Measurements from ENCODE around the gene CCL3.
A peak's percentile ranks its signal among the peaks of the same experiment; 100 is the strongest.
"Not testable (repeated sequence)": the region's sequence is repeated elsewhere in the genome, so short reads cannot be mapped to it uniquely, and the experiment has no call there.

The CCL3 gene

GRCh38 chr17:36114971-36115648 is 25.2 kb upstream of the CCL3 start:
- DNase-seq = not testable (repeated sequence)

- DNase-seq = not testable (repeated sequence)
These were observed 23.2 kb upstream of the CCL3 start for GRCh38 chr17:36113131-36113530.

GRCh38 chr17:36112572-36112971 is 22.6 kb upstream of the CCL3 start:
- DNase-seq = no peak

GRCh38 chr17:36111068-36111490 is 21.1 kb upstream of the CCL3 start:
- DNase-seq = no peak

- peak; percentile 63 for DNase-seq
These were observed 18.3 kb upstream of the CCL3 start for GRCh38 chr17:36108265-36108664.

- no peak for DNase-seq
These were observed 17.7 kb upstream of the CCL3 start for GRCh38 chr17:36107660-36108059.

- DNase-seq = no peak
These were observed 16.5 kb upstream of the CCL3 start for GRCh38 chr17:36106493-36106835.

- no peak for DNase-seq
These were observed 16.0 kb upstream of the CCL3 start for GRCh38 chr17:36105781-36106492.

- no peak for DNase-seq
These were observed 14.8 kb upstream of the CCL3 start for GRCh38 chr17:36104701-36105181.

- not testable (repeated sequence) for DNase-seq
These were observed 14.3 kb upstream of the CCL3 start for GRCh38 chr17:36104246-36104645.

GRCh38 chr17:36103401-36103975 is 13.5 kb upstream of the CCL3 start, which contains the start of gene CCL4:
Gene CCL4, plus strand, starts transcription at chr17:36103827. Its CDS starts 79 bp downstream, at chr17:36103906.
- DNase-seq = peak; percentile 88

GRCh38 chr17:36099004-36099403 is 9.1 kb upstream of the CCL3 start:
- DNase-seq = not testable (repeated sequence)

- DNase-seq = peak; percentile 4
These were observed 6.0 kb upstream of the CCL3 start for GRCh38 chr17:36095992-36096391.

GRCh38 chr17:36094746-36095145 is 4.8 kb upstream of the CCL3 start:
- no peak for DNase-seq

- no peak for DNase-seq
These were observed 4.3 kb upstream of the CCL3 start for GRCh38 chr17:36094232-36094631.

GRCh38 chr17:36092715-36093114 is 2.8 kb upstream of the CCL3 start:
- not testable (repeated sequence) for DNase-seq

GRCh38 chr17:36092230-36092629 is 2.3 kb upstream of the CCL3 start:
- peak; percentile 3 for DNase-seq

- no peak for DNase-seq
These were observed 541 bp downstream of the CCL3 start for GRCh38 chr17:36089339-36089865.

GRCh38 chr17:36088670-36089338 is 1.1 kb downstream of the CCL3 start:
- no peak for DNase-seq

- not testable (repeated sequence) for DNase-seq
These were observed 1.9 kb downstream of the CCL3 start for GRCh38 chr17:36087897-36088572.

GRCh38 chr17:36087471-36087870 is 2.5 kb downstream of the CCL3 start:
- not testable (repeated sequence) for DNase-seq

GRCh38 chr17:36086791-36087190 is 3.2 kb downstream of the CCL3 start:
- DNase-seq = no peak
